Measurements from ENCODE around the gene ARNT2.

DNA sequence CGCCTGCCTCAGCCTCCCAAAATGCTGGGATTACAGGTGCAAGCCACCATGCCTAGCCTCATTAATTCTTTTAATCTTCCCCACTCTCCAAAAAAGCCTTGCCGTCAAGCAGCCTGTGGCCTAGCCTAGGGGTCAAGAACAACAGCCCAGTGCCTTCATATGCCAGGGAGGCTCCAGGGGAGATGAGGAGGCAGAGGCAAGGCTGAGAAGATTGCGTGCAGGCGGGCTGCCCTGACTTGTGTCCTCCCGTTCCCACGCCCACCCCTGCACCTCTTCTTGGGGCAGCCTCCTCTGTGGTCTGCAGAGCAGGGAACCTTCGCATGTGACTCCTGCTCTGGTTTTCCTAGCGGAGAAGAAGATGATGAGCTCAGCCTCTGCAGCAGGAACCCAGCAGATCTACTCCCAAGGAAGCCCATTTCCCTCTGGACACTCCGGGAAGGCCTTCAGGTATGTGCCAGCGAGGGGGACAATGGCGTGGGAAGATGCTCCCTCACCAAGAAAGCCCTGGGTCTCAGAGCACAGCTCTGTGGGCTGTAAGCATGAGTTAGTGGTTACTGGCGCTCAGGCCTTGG lies 172.4 kb downstream of the ARNT2 start:
- TF ChIP-seq, protein P1, sequence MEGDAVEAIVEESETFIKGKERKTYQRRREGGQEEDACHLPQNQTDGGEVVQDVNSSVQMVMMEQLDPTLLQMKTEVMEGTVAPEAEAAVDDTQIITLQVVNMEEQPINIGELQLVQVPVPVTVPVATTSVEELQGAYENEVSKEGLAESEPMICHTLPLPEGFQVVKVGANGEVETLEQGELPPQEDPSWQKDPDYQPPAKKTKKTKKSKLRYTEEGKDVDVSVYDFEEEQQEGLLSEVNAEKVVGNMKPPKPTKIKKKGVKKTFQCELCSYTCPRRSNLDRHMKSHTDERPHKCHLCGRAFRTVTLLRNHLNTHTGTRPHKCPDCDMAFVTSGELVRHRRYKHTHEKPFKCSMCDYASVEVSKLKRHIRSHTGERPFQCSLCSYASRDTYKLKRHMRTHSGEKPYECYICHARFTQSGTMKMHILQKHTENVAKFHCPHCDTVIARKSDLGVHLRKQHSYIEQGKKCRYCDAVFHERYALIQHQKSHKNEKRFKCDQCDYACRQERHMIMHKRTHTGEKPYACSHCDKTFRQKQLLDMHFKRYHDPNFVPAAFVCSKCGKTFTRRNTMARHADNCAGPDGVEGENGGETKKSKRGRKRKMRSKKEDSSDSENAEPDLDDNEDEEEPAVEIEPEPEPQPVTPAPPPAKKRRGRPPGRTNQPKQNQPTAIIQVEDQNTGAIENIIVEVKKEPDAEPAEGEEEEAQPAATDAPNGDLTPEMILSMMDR (conservative IDR thresholded peaks at IDR 0.05; ENCODE audit: low read length): no peak
- TF ChIP-seq EZH2phosphoT487 (IDR thresholded peaks at IDR 0.05; ENCODE audit: borderline replicate concordance, low read depth, low read length): no peak

Measured in OCI-LY7 (cell line).